Measurements from ENCODE around the gene LRRC3. TPM values are rescaled to one million over a fixed set of nuclear protein-coding genes. Genes with fewer than 3 reads are reported as not detected.

Gene LRRC3
- total RNA-seq, 1 experiment from 2014 or later: 2.3 TPM

- in situ Hi-C loops (cut with HindIII; ENCODE audit: low sequenced_read_pairs): no loop called here
- no peak for DNase-seq (ENCODE audit: low spot score)
Observed at GRCh38 chr21:44423312-44423821, 31.9 kb upstream of the LRRC3 start.

GRCh38 chr21:44423941-44424607 lies 31.2 kb upstream of the LRRC3 start:
- in situ Hi-C loops (cut with HindIII; ENCODE audit: low sequenced_read_pairs): no loop called here
- no peak for DNase-seq (ENCODE audit: low spot score)

GRCh38 chr21:44424608-44425306 lies 30.6 kb upstream of the LRRC3 start:
- no peak for DNase-seq (ENCODE audit: low spot score)
- in situ Hi-C loops (cut with HindIII; ENCODE audit: low sequenced_read_pairs): no loop called here

- in situ Hi-C loops (cut with HindIII; ENCODE audit: low sequenced_read_pairs): no loop called here
- no peak for DNase-seq (ENCODE audit: low spot score)
Observed at GRCh38 chr21:44425307-44425894, 29.9 kb upstream of the LRRC3 start.

GRCh38 chr21:44425895-44426662 lies 29.2 kb upstream of the LRRC3 start:
- no peak for DNase-seq (ENCODE audit: low spot score)
- in situ Hi-C loops (cut with HindIII; ENCODE audit: low sequenced_read_pairs): no loop called here

- no peak for DNase-seq (ENCODE audit: low spot score)
- in situ Hi-C loops (cut with HindIII; ENCODE audit: low sequenced_read_pairs): no loop called here
Observed at GRCh38 chr21:44426663-44427191, 28.6 kb upstream of the LRRC3 start.

- in situ Hi-C loops (cut with HindIII; ENCODE audit: low sequenced_read_pairs): no loop called here
- DNase-seq (ENCODE audit: low spot score): peak; percentile 59
Observed at GRCh38 chr21:44427241-44428120, 27.8 kb upstream of the LRRC3 start.

GRCh38 chr21:44428281-44428960 lies 26.9 kb upstream of the LRRC3 start:
- in situ Hi-C loops (cut with HindIII; ENCODE audit: low sequenced_read_pairs): no loop called here
- DNase-seq (ENCODE audit: low spot score): no peak

GRCh38 chr21:44429894-44430293 lies 25.4 kb upstream of the LRRC3 start:
- in situ Hi-C loops (cut with HindIII; ENCODE audit: low sequenced_read_pairs): no loop called here
- DNase-seq (ENCODE audit: low spot score): no peak

- DNase-seq (ENCODE audit: low spot score): no peak
- in situ Hi-C loops (cut with HindIII; ENCODE audit: low sequenced_read_pairs): no loop called here
Observed at GRCh38 chr21:44431300-44431699, 24.0 kb upstream of the LRRC3 start.

GRCh38 chr21:44432841-44433790 lies 22.2 kb upstream of the LRRC3 start:
- peak; percentile 19 for DNase-seq (ENCODE audit: low spot score)
- in situ Hi-C loops (cut with HindIII; ENCODE audit: low sequenced_read_pairs): no loop called here

- no peak for DNase-seq (ENCODE audit: low spot score)
- in situ Hi-C loops (cut with HindIII; ENCODE audit: low sequenced_read_pairs): no loop called here
Observed at GRCh38 chr21:44433791-44434567, 21.3 kb upstream of the LRRC3 start.

- in situ Hi-C loops (cut with HindIII; ENCODE audit: low sequenced_read_pairs): no loop called here
- no peak for DNase-seq (ENCODE audit: low spot score)
Observed at GRCh38 chr21:44434568-44434925, 20.8 kb upstream of the LRRC3 start.

GRCh38 chr21:44434936-44435635 lies 20.2 kb upstream of the LRRC3 start:
- in situ Hi-C loops (cut with HindIII; ENCODE audit: low sequenced_read_pairs): no loop called here
- DNase-seq (ENCODE audit: low spot score): no peak

- no peak for DNase-seq (ENCODE audit: low spot score)
- in situ Hi-C loops (cut with HindIII; ENCODE audit: low sequenced_read_pairs): no loop called here
Observed at GRCh38 chr21:44436111-44436611, 19.1 kb upstream of the LRRC3 start.

- DNase-seq (ENCODE audit: low spot score): no peak
- in situ Hi-C loops (cut with HindIII; ENCODE audit: low sequenced_read_pairs): no loop called here
Observed at GRCh38 chr21:44436958-44437357, 18.4 kb upstream of the LRRC3 start.
